ENCODE results near the gene C1QL1.

C1QL1 gene

GRCh38 chr17:44968225-44969143, at the start of gene C1QL1:
Gene C1QL1, minus strand, starts transcription at chr17:44968303. Its CDS starts 255 bp downstream, at chr17:44968048.
- Mint-ChIP-seq H3K27ac (no peak within 1 kb of the TSS), H3K9me3 (no peaks in the 10 kb centered on the region), H3K4me1 (peaks cover 23% of the 10 kb centered on the region), H3K27me3 (peaks cover 31% of the 10 kb centered on the region), H3K36me3 (peaks cover 1% of the 10 kb centered on the region), H3K4me3 (peak within 1 kb of the TSS; percentile 51)
- peak; percentile 91 for ATAC-seq (ENCODE audit: low read depth)
- peak; percentile 61 to 67 for DNase-seq (ENCODE audit: low spot score in 2 of 2)

- Mint-ChIP-seq H3K27ac (no peak overlapping the region), H3K4me1 (peaks cover 17% of the 10 kb centered on the region), H3K4me3 (no peak overlapping the region), H3K36me3 (no peaks in the 10 kb centered on the region), H3K27me3 (peaks cover 33% of the 10 kb centered on the region), H3K9me3 (no peaks in the 10 kb centered on the region)
- ATAC-seq (ENCODE audit: low read depth) (no peak), DNase-seq (ENCODE audit: low spot score in 2 of 2) (no peak)
Observed at GRCh38 chr17:45016823-45017222, 48.7 kb upstream of the C1QL1 start.

- Mint-ChIP-seq H3K4me3 (no peak overlapping the region), H3K27me3 (peaks cover 32% of the 10 kb centered on the region), H3K4me1 (peaks cover 15% of the 10 kb centered on the region), H3K36me3 (no peaks in the 10 kb centered on the region), H3K9me3 (no peaks in the 10 kb centered on the region), H3K27ac (no peak overlapping the region)
- ATAC-seq (ENCODE audit: low read depth) (no peak), DNase-seq (ENCODE audit: low spot score in 2 of 2) (no peak)
Observed at GRCh38 chr17:45016237-45016636, 48.1 kb upstream of the C1QL1 start.

- H3K4me3 Mint-ChIP-seq, result no peak overlapping the region
- H3K9me3 Mint-ChIP-seq, result no peaks in the 10 kb centered on the region
- ATAC-seq (ENCODE audit: low read depth), result no peak
- no peak overlapping the region for H3K27ac Mint-ChIP-seq
- no peaks in the 10 kb centered on the region for H3K4me1 Mint-ChIP-seq
- DNase-seq (ENCODE audit: low spot score in 2 of 2), result no peak
- no peaks in the 10 kb centered on the region for H3K36me3 Mint-ChIP-seq
- H3K27me3 Mint-ChIP-seq, result peaks cover 24% of the 10 kb centered on the region
Observed at GRCh38 chr17:45013021-45013997, 45.2 kb upstream of the C1QL1 start.

DNA sequence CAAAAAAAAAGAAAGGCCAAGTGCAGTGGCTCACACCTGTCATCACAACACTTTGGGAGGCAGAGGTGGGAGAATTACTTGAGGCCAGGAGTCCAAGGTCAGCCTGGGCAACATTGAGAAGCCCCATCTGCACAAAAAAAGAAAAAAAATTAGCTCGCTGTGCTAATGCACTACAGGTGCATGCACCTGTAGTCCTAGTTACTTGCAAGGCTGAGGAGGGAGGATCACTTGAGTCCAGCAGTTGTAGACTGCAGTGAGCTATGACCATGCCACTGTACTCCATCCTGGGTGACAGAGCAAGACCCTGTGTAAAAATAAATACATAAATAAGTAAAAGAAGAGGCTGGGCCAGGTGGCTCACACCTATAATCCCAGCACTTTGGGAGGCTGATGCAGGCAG, 43.7 kb upstream of the C1QL1 start:
- no peak for DNase-seq (ENCODE audit: low spot score in 2 of 2)
- H3K4me3 Mint-ChIP-seq, result no peak overlapping the region
- H3K9me3 Mint-ChIP-seq, result no peaks in the 10 kb centered on the region
- H3K27me3 Mint-ChIP-seq, result peaks cover 27% of the 10 kb centered on the region
- peaks cover 6% of the 10 kb centered on the region for H3K4me1 Mint-ChIP-seq
- H3K36me3 Mint-ChIP-seq, result peaks cover 3% of the 10 kb centered on the region
- no peak overlapping the region for H3K27ac Mint-ChIP-seq
- ATAC-seq (ENCODE audit: low read depth), result no peak

DNA sequence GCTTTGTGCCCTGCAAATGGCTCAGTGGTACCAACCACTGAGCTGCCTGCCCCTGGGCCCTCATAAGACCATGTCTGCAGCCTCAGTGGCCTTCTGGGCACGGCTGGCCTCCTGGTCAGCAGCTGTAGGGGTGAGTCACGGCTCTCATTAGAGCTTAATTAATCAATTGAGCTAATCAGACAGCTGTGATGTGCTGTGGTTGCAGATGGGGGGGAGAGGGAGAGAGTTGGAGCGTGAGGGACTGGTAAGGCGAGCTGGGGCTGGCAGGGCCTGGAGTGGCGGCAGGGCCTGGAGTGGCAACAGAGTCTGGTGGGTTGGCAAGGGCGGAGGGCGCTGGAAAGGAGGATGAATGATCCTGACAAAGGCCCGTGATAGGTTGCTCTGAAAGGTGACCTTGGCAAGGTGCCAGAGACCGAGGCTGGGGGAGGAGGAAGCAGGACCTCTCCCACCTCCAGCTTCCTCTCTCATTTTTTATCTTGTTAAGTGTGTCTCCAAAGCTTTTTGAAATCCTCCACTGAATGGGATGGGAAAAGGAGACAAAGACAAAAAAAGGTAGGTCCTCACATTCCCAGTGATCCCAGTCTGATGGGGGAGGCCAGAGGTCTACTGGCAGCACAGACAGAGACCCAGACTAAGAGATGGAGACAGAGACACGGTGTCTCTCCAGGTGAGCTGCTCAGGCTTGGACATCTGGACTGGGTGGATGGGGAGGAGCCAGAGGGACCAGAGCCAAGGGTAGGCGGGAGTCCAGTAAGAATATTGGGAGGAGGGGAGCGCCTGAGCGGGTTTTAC, 41.8 kb upstream of the C1QL1 start:
- H3K9me3 Mint-ChIP-seq, result no peaks in the 10 kb centered on the region
- peaks cover 23% of the 10 kb centered on the region for H3K27me3 Mint-ChIP-seq
- ATAC-seq (ENCODE audit: low read depth) (no peak), DNase-seq (ENCODE audit: low spot score in 2 of 2) (no peak)
- no peak overlapping the region for H3K27ac Mint-ChIP-seq
- peaks cover 3% of the 10 kb centered on the region for H3K36me3 Mint-ChIP-seq
- no peak overlapping the region for H3K4me3 Mint-ChIP-seq
- peaks cover 6% of the 10 kb centered on the region for H3K4me1 Mint-ChIP-seq

DNA sequence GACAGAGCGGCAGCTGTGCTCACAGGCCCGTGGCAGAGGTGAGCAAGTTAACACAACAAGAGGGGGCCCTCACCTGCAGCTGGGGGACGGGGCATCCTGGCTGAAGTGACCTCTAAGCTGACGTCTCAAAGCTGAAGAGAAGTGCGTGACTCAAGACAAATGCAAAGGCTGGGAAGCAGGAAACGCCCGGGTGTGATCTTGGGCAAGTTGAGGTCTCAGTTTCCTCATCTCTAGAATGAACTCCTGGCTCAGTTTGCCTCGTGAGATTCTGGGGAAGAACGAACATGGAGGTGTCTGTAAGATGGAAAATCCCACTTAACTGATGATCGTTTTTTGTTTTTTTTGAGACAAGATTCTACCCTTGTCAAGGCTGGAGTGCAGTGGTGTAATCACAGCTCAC, 40.1 kb upstream of the C1QL1 start:
- H3K4me3 Mint-ChIP-seq, result no peak overlapping the region
- no peak overlapping the region for H3K27ac Mint-ChIP-seq
- peaks cover 3% of the 10 kb centered on the region for H3K36me3 Mint-ChIP-seq
- ATAC-seq (ENCODE audit: low read depth) (no peak), DNase-seq (ENCODE audit: low spot score in 2 of 2) (no peak)
- peaks cover 29% of the 10 kb centered on the region for H3K27me3 Mint-ChIP-seq
- H3K4me1 Mint-ChIP-seq, result peaks cover 6% of the 10 kb centered on the region
- no peaks in the 10 kb centered on the region for H3K9me3 Mint-ChIP-seq

- Mint-ChIP-seq H3K4me3 (no peak overlapping the region), H3K36me3 (peaks cover 3% of the 10 kb centered on the region), H3K27me3 (peaks cover 32% of the 10 kb centered on the region), H3K9me3 (no peaks in the 10 kb centered on the region), H3K4me1 (peaks cover 6% of the 10 kb centered on the region), H3K27ac (no peak overlapping the region)
- ATAC-seq (ENCODE audit: low read depth) (no peak), DNase-seq (ENCODE audit: low spot score in 2 of 2) (no peak)
Observed at GRCh38 chr17:45006927-45007461, 38.9 kb upstream of the C1QL1 start.

- H3K27me3 Mint-ChIP-seq, result peaks cover 33% of the 10 kb centered on the region
- DNase-seq (ENCODE audit: low spot score in 2 of 2) (no peak), ATAC-seq (ENCODE audit: low read depth) (no peak)
- H3K4me3 Mint-ChIP-seq, result no peak overlapping the region
- H3K4me1 Mint-ChIP-seq, result peaks cover 6% of the 10 kb centered on the region
- no peaks in the 10 kb centered on the region for H3K9me3 Mint-ChIP-seq
- H3K36me3 Mint-ChIP-seq, result peaks cover 3% of the 10 kb centered on the region
- H3K27ac Mint-ChIP-seq, result no peak overlapping the region
Observed at GRCh38 chr17:45005700-45006099, 37.6 kb upstream of the C1QL1 start.

- DNase-seq (ENCODE audit: low spot score in 2 of 2) (no peak), ATAC-seq (ENCODE audit: low read depth) (no peak)
- Mint-ChIP-seq H3K4me3 (no peak overlapping the region), H3K27ac (no peak overlapping the region), H3K27me3 (peaks cover 26% of the 10 kb centered on the region), H3K4me1 (peaks cover 6% of the 10 kb centered on the region), H3K9me3 (peaks cover 3% of the 10 kb centered on the region), H3K36me3 (peaks cover 3% of the 10 kb centered on the region)
Observed at GRCh38 chr17:45004388-45004787, 36.3 kb upstream of the C1QL1 start.

DNA sequence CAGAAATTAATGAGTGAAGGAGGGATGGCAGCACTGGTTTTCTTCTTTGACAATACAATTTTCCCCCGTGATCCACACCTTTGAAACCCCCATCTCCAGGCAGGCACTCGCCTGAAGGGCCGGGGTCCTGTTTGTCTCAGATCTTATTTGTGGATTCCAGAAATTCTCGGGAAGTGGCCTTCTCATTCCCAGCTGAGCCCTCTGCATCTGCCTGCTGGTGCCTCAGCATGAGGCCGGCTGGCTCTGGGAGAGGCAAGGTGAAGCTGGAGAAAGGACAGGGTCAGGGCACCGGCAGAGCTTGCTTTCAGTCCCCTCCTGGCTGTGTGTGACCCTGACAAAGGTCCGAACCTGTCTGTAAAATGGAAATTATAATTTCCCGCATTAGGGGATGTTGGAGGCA, 35.8 kb upstream of the C1QL1 start:
- H3K9me3 Mint-ChIP-seq, result peaks cover 5% of the 10 kb centered on the region
- H3K4me3 Mint-ChIP-seq, result no peak overlapping the region
- no peak overlapping the region for H3K27ac Mint-ChIP-seq
- H3K4me1 Mint-ChIP-seq, result peaks cover 6% of the 10 kb centered on the region
- no peak for ATAC-seq (ENCODE audit: low read depth)
- DNase-seq (ENCODE audit: low spot score in 2 of 2), result no peak
- peaks cover 26% of the 10 kb centered on the region for H3K27me3 Mint-ChIP-seq
- H3K36me3 Mint-ChIP-seq, result peaks cover 3% of the 10 kb centered on the region

DNA sequence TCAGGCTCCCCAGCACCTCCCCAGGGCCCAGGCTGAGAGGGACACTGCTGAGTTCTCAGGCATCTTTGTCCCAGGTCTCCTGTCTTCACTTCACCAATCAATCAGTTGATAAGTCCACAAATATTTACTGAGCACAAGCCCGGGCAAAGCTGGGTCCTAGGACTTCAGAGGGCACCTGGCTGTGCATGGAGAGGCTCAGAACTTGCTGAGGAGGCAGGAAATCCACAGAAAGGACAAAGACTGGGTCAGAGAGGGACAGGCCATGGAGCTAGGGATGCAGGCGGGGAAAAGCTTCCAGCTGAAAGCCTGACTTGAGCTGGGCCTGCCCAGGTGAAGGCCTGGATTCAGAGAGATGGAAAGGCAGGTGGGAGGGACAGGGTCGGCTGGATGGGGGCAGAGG, 33.2 kb upstream of the C1QL1 start:
- no peaks in the 10 kb centered on the region for H3K4me1 Mint-ChIP-seq
- H3K9me3 Mint-ChIP-seq, result peaks cover 7% of the 10 kb centered on the region
- ATAC-seq (ENCODE audit: low read depth) (no peak), DNase-seq (ENCODE audit: low spot score in 2 of 2) (no peak)
- no peak overlapping the region for H3K27ac Mint-ChIP-seq
- H3K27me3 Mint-ChIP-seq, result peaks cover 20% of the 10 kb centered on the region
- H3K36me3 Mint-ChIP-seq, result no peaks in the 10 kb centered on the region
- H3K4me3 Mint-ChIP-seq, result no peak overlapping the region

- H3K36me3 Mint-ChIP-seq, result no peaks in the 10 kb centered on the region
- peaks cover 6% of the 10 kb centered on the region for H3K4me1 Mint-ChIP-seq
- no peak overlapping the region for H3K27ac Mint-ChIP-seq
- H3K9me3 Mint-ChIP-seq, result peaks cover 7% of the 10 kb centered on the region
- H3K4me3 Mint-ChIP-seq, result no peak overlapping the region
- no peak for DNase-seq (ENCODE audit: low spot score in 2 of 2)
- peaks cover 26% of the 10 kb centered on the region for H3K27me3 Mint-ChIP-seq
- no peak for ATAC-seq (ENCODE audit: low read depth)
Observed at GRCh38 chr17:44999433-44999832, 31.3 kb upstream of the C1QL1 start.
